ENCODE results near the gene SCAMP2. TPM values are rescaled to one million over a fixed set of nuclear protein-coding genes. Genes with fewer than 3 reads are reported as not detected.

Gene SCAMP2
- total RNA-seq, 4 donors from 2014 or later, result 46.3 to 122 (median 74.3) TPM

- no peak overlapping the region for H3K27ac ChIP-seq
- intact Hi-C loops (cut with DNase I; ENCODE audit: low total_unique reads) (no loop called here), in situ Hi-C loops (cut with MboI; ENCODE audit: low sequenced_read_pairs in 4 of 4) (no loop called here)
- H3K4me3 ChIP-seq, result no peak overlapping the region
- H3K27me3 ChIP-seq, result no peaks in the 10 kb centered on the region
- ATAC-seq (no peak), DNase-seq (no peak)
- peaks cover under 1 to 11% of the 10 kb centered on the region in 2 donors for H3K4me1 ChIP-seq
- peaks cover 0 to 13% of the 10 kb centered on the region in 2 donors for H3K36me3 ChIP-seq
- no peaks in the 10 kb centered on the region for H3K9me3 ChIP-seq
- TF ChIP-seq POLR2A (IDR thresholded peaks at IDR 0.05) (no peak), CTCF (IDR thresholded peaks at IDR 0.05 in 4 of 5, conservative IDR thresholded peaks at IDR 0.05 in 1 of 5) (no peak)
These were observed 68.2 kb downstream of the SCAMP2 start for GRCh38 chr15:74804935-74805334.

GRCh38 chr15:74802862-74803447 lies 70.2 kb downstream of the SCAMP2 start:
- in situ Hi-C loops (cut with MboI; ENCODE audit: low sequenced_read_pairs in 4 of 4) (no loop called here), intact Hi-C loops (cut with DNase I; ENCODE audit: low total_unique reads) (no loop called here)
- Histone ChIP-seq H3K4me1 (peaks cover 20 to 21% of the 10 kb centered on the region in 2 donors), H3K4me3 (no peak overlapping the region), H3K36me3 (peaks cover 0 to 13% of the 10 kb centered on the region in 2 donors), H3K27me3 (no peaks in the 10 kb centered on the region), H3K9me3 (no peaks in the 10 kb centered on the region), H3K27ac (no peak overlapping the region)
- TF ChIP-seq POLR2A (IDR thresholded peaks at IDR 0.05), result no peak
- no peak for TF ChIP-seq CTCF (IDR thresholded peaks at IDR 0.05 in 4 of 5, conservative IDR thresholded peaks at IDR 0.05 in 1 of 5)
- DNase-seq (no peak), ATAC-seq (no peak)

- intact Hi-C loops (cut with DNase I; ENCODE audit: low total_unique reads), result no loop called here
- DNase-seq (no peak), ATAC-seq (no peak)
- H3K36me3 ChIP-seq, result peaks cover 0 to 13% of the 10 kb centered on the region in 2 donors
- no peak overlapping the region for H3K27ac ChIP-seq
- peaks cover 23 to 24% of the 10 kb centered on the region in 2 donors for H3K4me1 ChIP-seq
- in situ Hi-C loops (cut with MboI; ENCODE audit: low sequenced_read_pairs in 4 of 4), result no loop called here
- H3K4me3 ChIP-seq, result no peak overlapping the region
- no peaks in the 10 kb centered on the region for H3K27me3 ChIP-seq
- no peak for TF ChIP-seq CTCF (IDR thresholded peaks at IDR 0.05 in 4 of 5, conservative IDR thresholded peaks at IDR 0.05 in 1 of 5)
- no peak for TF ChIP-seq POLR2A (IDR thresholded peaks at IDR 0.05)
- H3K9me3 ChIP-seq, result no peaks in the 10 kb centered on the region
These were observed 70.9 kb downstream of the SCAMP2 start for GRCh38 chr15:74802290-74802689.

GRCh38 chr15:74801311-74801997 lies 71.7 kb downstream of the SCAMP2 start:
- H3K36me3 ChIP-seq, result peaks cover 0 to 13% of the 10 kb centered on the region in 2 donors
- no peak for TF ChIP-seq CTCF (IDR thresholded peaks at IDR 0.05 in 4 of 5, conservative IDR thresholded peaks at IDR 0.05 in 1 of 5)
- no peak for TF ChIP-seq POLR2A (IDR thresholded peaks at IDR 0.05)
- peaks cover 23 to 24% of the 10 kb centered on the region in 2 donors for H3K4me1 ChIP-seq
- H3K4me3 ChIP-seq, result no peak overlapping the region
- ATAC-seq (no peak), DNase-seq (no peak)
- no peaks in the 10 kb centered on the region for H3K27me3 ChIP-seq
- intact Hi-C loops (cut with DNase I; ENCODE audit: low total_unique reads) (no loop called here), in situ Hi-C loops (cut with MboI; ENCODE audit: low sequenced_read_pairs in 4 of 4) (no loop called here)
- no peak overlapping the region for H3K27ac ChIP-seq
- H3K9me3 ChIP-seq, result no peaks in the 10 kb centered on the region

Measured in gastrocnemius medialis (tissue), 4 donors.